Cardiac muscle cell (in vitro differentiated cells and primary cell): ENCODE measurements around the gene ADAMTSL3. TPM values are rescaled to one million over a fixed set of nuclear protein-coding genes. Genes with fewer than 3 reads are reported as not detected.

Experiments
- DNase-seq, 2 donors: peaks; one replicate each; pipeline versions ENCODE4 v3.0.0 to v3.0.0-alpha.2; 2010 to 2017; ENCODE audit warnings: low read depth in 1 of 2, low spot score in 1 of 2
- H3K27ac ChIP-seq: fragments of 200-600 bp; sonication (generic); 2 replicates; pipeline ENCODE4 v1.5.1; 2016
- H3K27me3 ChIP-seq: fragments of 200-600 bp; sonication (generic); 2 replicates; pipeline ENCODE4 v1.6.0; 2016; ENCODE audit warnings: control low read depth
- H3K36me3 ChIP-seq: fragments of 200-600 bp; sonication (generic); 2 replicates; pipeline ENCODE4 v1.5.1; 2016; ENCODE audit warnings: control low read depth
- H3K4me1 ChIP-seq: fragments of 200-600 bp; sonication (generic); 2 replicates; pipeline ENCODE4 v1.8.1; 2017; ENCODE audit warnings: low read depth, mild to moderate bottlenecking, mixed run types
- H3K4me3 ChIP-seq: fragments of 200-600 bp; sonication (generic); 2 replicates; pipeline ENCODE4 v1.5.1; 2016; ENCODE audit warnings: mild to moderate bottlenecking
- H3K9me3 ChIP-seq: fragments of 200-600 bp; sonication (generic); 2 replicates; pipeline ENCODE4 v1.5.1; 2017; ENCODE audit warnings: low read depth, mild to moderate bottlenecking, control low read depth
- CTCF ChIP-seq: IDR thresholded peaks from 2 replicates; pipeline ENCODE4 v1.5.1; 2012; ENCODE audit warnings: low read depth, mild to moderate bottlenecking, low read length
- polyA plus RNA-seq: library from polyadenylated mRNA; unstranded; fragments of >200 nt; fragmentation: Nextera tagmentation; extraction: Ambion mirVana; gene quantifications from 2 replicates; pipeline ENCODE4 v1.2.1, GENCODE V29; 2016
- total RNA-seq: library from RNA; depleted of rRNA; stranded (reverse); fragments of >200 nt; gene quantifications from 2 replicates; pipeline ENCODE4 v1.2.3, GENCODE V29; 2016

Gene ADAMTSL3
- total and polyA plus RNA-seq, 2 experiments from 2014 or later, result 0.83 to 2.0 TPM

GRCh38 chr15:83786336-83786735 lies 132.4 kb downstream of the ADAMTSL3 start:
- Histone ChIP-seq H3K27me3 (no peaks in the 10 kb centered on the region), H3K9me3 (no peaks in the 10 kb centered on the region), H3K4me3 (no peak overlapping the region), H3K4me1 (no peaks in the 10 kb centered on the region), H3K36me3 (no peaks in the 10 kb centered on the region), H3K27ac (no peak overlapping the region)
- DNase-seq, result no peak
- TF ChIP-seq CTCF, result no peak

- no peaks in the 10 kb centered on the region for H3K9me3 ChIP-seq
These were observed 139.1 kb downstream of the ADAMTSL3 start for GRCh38 chr15:83793069-83793468.

GRCh38 chr15:83794209-83794608 lies 140.3 kb downstream of the ADAMTSL3 start:
- no peaks in the 10 kb centered on the region for H3K27me3 ChIP-seq
- H3K36me3 ChIP-seq, result no peaks in the 10 kb centered on the region
- no peak for DNase-seq
- H3K4me3 ChIP-seq, result no peak overlapping the region
- H3K27ac ChIP-seq, result no peak overlapping the region
- TF ChIP-seq CTCF, result no peak
- H3K4me1 ChIP-seq, result no peaks in the 10 kb centered on the region
- no peaks in the 10 kb centered on the region for H3K9me3 ChIP-seq

More at GRCh38 chr15:83793069-83793468, 139.1 kb downstream of the ADAMTSL3 start:
- Histone ChIP-seq H3K4me3 (no peak overlapping the region), H3K27me3 (no peaks in the 10 kb centered on the region), H3K27ac (no peak overlapping the region), H3K36me3 (no peaks in the 10 kb centered on the region), H3K4me1 (no peaks in the 10 kb centered on the region)
- TF ChIP-seq CTCF, result no peak
- DNase-seq, result no peak

GRCh38 chr15:83809345-83809744 lies 155.4 kb downstream of the ADAMTSL3 start:
- H3K36me3 ChIP-seq, result no peaks in the 10 kb centered on the region
- TF ChIP-seq CTCF, result no peak
- no peaks in the 10 kb centered on the region for H3K9me3 ChIP-seq
- H3K27me3 ChIP-seq, result no peaks in the 10 kb centered on the region
- DNase-seq, result peak in 1 of 2 donors; percentile 18
- H3K4me1 ChIP-seq, result no peaks in the 10 kb centered on the region
- H3K27ac ChIP-seq, result no peak overlapping the region
- H3K4me3 ChIP-seq, result no peak overlapping the region

GRCh38 chr15:83810110-83810509 lies 156.2 kb downstream of the ADAMTSL3 start:
- Histone ChIP-seq H3K36me3 (no peaks in the 10 kb centered on the region), H3K4me1 (peaks cover 1% of the 10 kb centered on the region), H3K27me3 (no peaks in the 10 kb centered on the region), H3K4me3 (no peak overlapping the region), H3K9me3 (no peaks in the 10 kb centered on the region), H3K27ac (no peak overlapping the region)
- no peak for TF ChIP-seq CTCF
- DNase-seq, result no peak

- H3K4me3 ChIP-seq, result no peak overlapping the region
- H3K27me3 ChIP-seq, result no peaks in the 10 kb centered on the region
- DNase-seq, result no peak
- peaks cover 6% of the 10 kb centered on the region for H3K4me1 ChIP-seq
- H3K27ac ChIP-seq, result no peak overlapping the region
- TF ChIP-seq CTCF, result no peak
- no peaks in the 10 kb centered on the region for H3K36me3 ChIP-seq
- H3K9me3 ChIP-seq, result no peaks in the 10 kb centered on the region
These were observed 159.8 kb downstream of the ADAMTSL3 start for GRCh38 chr15:83813682-83814081.
